ENCODE measurements around the gene DUSP15.
A peak's percentile ranks its signal among the peaks of the same experiment; 100 is the strongest.

Gene DUSP15

GRCh38 chr20:31868853-31869672 lies 1.3 kb downstream of the DUSP15 start:
- Histone ChIP-seq H3K27me3 (ENCODE audit: insufficient read depth, low read length) (peaks cover 30% of the 10 kb centered on the region), H3K27ac (ENCODE audit: low read depth, low read length) (no peak overlapping the region), H3K4me3 (ENCODE audit: low read depth, low read length) (peak overlapping the region; percentile 79)

GRCh38 chr20:31866221-31866620 lies 4.1 kb downstream of the DUSP15 start:
- Histone ChIP-seq H3K4me3 (ENCODE audit: low read depth, low read length) (no peak overlapping the region), H3K36me3 (ENCODE audit: insufficient read depth, low read length) (no peaks in the 10 kb centered on the region), H3K27ac (ENCODE audit: low read depth, low read length) (no peak overlapping the region), H2AFZ (ENCODE audit: low read length, unreplicated experiment) (no peak overlapping the region), H3K79me2 (ENCODE audit: control insufficient read depth, insufficient read depth, low read length, unreplicated experiment) (no peaks in the 10 kb centered on the region), H3K27me3 (ENCODE audit: insufficient read depth, low read length) (peaks cover 34% of the 10 kb centered on the region), H3K4me1 (ENCODE audit: control insufficient read depth, insufficient read depth, low read length, unreplicated experiment) (peaks cover 4% of the 10 kb centered on the region)

More at GRCh38 chr20:31868853-31869672, 1.3 kb downstream of the DUSP15 start:
- H2AFZ ChIP-seq (ENCODE audit: low read length, unreplicated experiment) = no peak overlapping the region
- H3K79me2 ChIP-seq (ENCODE audit: control insufficient read depth, insufficient read depth, low read length, unreplicated experiment) = no peaks in the 10 kb centered on the region
- H3K4me1 ChIP-seq (ENCODE audit: control insufficient read depth, insufficient read depth, low read length, unreplicated experiment) = peaks cover 4% of the 10 kb centered on the region
- H3K36me3 ChIP-seq (ENCODE audit: insufficient read depth, low read length) = no peaks in the 10 kb centered on the region

GRCh38 chr20:31864521-31865400 lies 5.6 kb downstream of the DUSP15 start:
- Histone ChIP-seq H3K4me1 (ENCODE audit: control insufficient read depth, insufficient read depth, low read length, unreplicated experiment) (no peaks in the 10 kb centered on the region), H3K79me2 (ENCODE audit: control insufficient read depth, insufficient read depth, low read length, unreplicated experiment) (no peaks in the 10 kb centered on the region), H3K27me3 (ENCODE audit: insufficient read depth, low read length) (peaks cover 34% of the 10 kb centered on the region), H3K36me3 (ENCODE audit: insufficient read depth, low read length) (no peaks in the 10 kb centered on the region), H3K4me3 (ENCODE audit: low read depth, low read length) (no peak overlapping the region), H2AFZ (ENCODE audit: low read length, unreplicated experiment) (no peak overlapping the region), H3K27ac (ENCODE audit: low read depth, low read length) (no peak overlapping the region)

- Histone ChIP-seq H3K27me3 (ENCODE audit: insufficient read depth, low read length) (peaks cover 39% of the 10 kb centered on the region), H3K36me3 (ENCODE audit: insufficient read depth, low read length) (no peaks in the 10 kb centered on the region), H3K79me2 (ENCODE audit: control insufficient read depth, insufficient read depth, low read length, unreplicated experiment) (no peaks in the 10 kb centered on the region), H2AFZ (ENCODE audit: low read length, unreplicated experiment) (no peak overlapping the region), H3K27ac (ENCODE audit: low read depth, low read length) (no peak overlapping the region), H3K4me3 (ENCODE audit: low read depth, low read length) (no peak overlapping the region), H3K4me1 (ENCODE audit: control insufficient read depth, insufficient read depth, low read length, unreplicated experiment) (no peaks in the 10 kb centered on the region)
Measured at GRCh38 chr20:31863296-31864085, 6.8 kb downstream of the DUSP15 start.

- no peak overlapping the region for H2AFZ ChIP-seq (ENCODE audit: low read length, unreplicated experiment)
- H3K27me3 ChIP-seq (ENCODE audit: insufficient read depth, low read length) = peaks cover 47% of the 10 kb centered on the region
- H3K27ac ChIP-seq (ENCODE audit: low read depth, low read length) = no peak overlapping the region
- no peaks in the 10 kb centered on the region for H3K79me2 ChIP-seq (ENCODE audit: control insufficient read depth, insufficient read depth, low read length, unreplicated experiment)
- no peaks in the 10 kb centered on the region for H3K4me1 ChIP-seq (ENCODE audit: control insufficient read depth, insufficient read depth, low read length, unreplicated experiment)
- H3K4me3 ChIP-seq (ENCODE audit: low read depth, low read length) = no peak overlapping the region
- no peaks in the 10 kb centered on the region for H3K36me3 ChIP-seq (ENCODE audit: insufficient read depth, low read length)
Measured at GRCh38 chr20:31862506-31862905, 7.8 kb downstream of the DUSP15 start.

GRCh38 chr20:31862157-31862470 lies 8.2 kb downstream of the DUSP15 start:
- H3K79me2 ChIP-seq (ENCODE audit: control insufficient read depth, insufficient read depth, low read length, unreplicated experiment) = no peaks in the 10 kb centered on the region
- H3K27ac ChIP-seq (ENCODE audit: low read depth, low read length) = no peak overlapping the region
- no peak overlapping the region for H2AFZ ChIP-seq (ENCODE audit: low read length, unreplicated experiment)
- H3K27me3 ChIP-seq (ENCODE audit: insufficient read depth, low read length) = peaks cover 51% of the 10 kb centered on the region
- no peak overlapping the region for H3K4me3 ChIP-seq (ENCODE audit: low read depth, low read length)
- no peaks in the 10 kb centered on the region for H3K4me1 ChIP-seq (ENCODE audit: control insufficient read depth, insufficient read depth, low read length, unreplicated experiment)
- H3K36me3 ChIP-seq (ENCODE audit: insufficient read depth, low read length) = no peaks in the 10 kb centered on the region

GRCh38 chr20:31861385-31862156 lies 8.8 kb downstream of the DUSP15 start:
- H3K36me3 ChIP-seq (ENCODE audit: insufficient read depth, low read length) = no peaks in the 10 kb centered on the region
- no peaks in the 10 kb centered on the region for H3K4me1 ChIP-seq (ENCODE audit: control insufficient read depth, insufficient read depth, low read length, unreplicated experiment)
- peak overlapping the region; percentile 43 for H2AFZ ChIP-seq (ENCODE audit: low read length, unreplicated experiment)
- H3K79me2 ChIP-seq (ENCODE audit: control insufficient read depth, insufficient read depth, low read length, unreplicated experiment) = no peaks in the 10 kb centered on the region
- H3K4me3 ChIP-seq (ENCODE audit: low read depth, low read length) = peak overlapping the region; percentile 72
- peaks cover 56% of the 10 kb centered on the region for H3K27me3 ChIP-seq (ENCODE audit: insufficient read depth, low read length)
- H3K27ac ChIP-seq (ENCODE audit: low read depth, low read length) = no peak overlapping the region

- Histone ChIP-seq H3K4me1 (ENCODE audit: control insufficient read depth, insufficient read depth, low read length, unreplicated experiment) (no peaks in the 10 kb centered on the region), H3K27me3 (ENCODE audit: insufficient read depth, low read length) (peaks cover 61% of the 10 kb centered on the region), H2AFZ (ENCODE audit: low read length, unreplicated experiment) (peak overlapping the region; percentile 43), H3K79me2 (ENCODE audit: control insufficient read depth, insufficient read depth, low read length, unreplicated experiment) (no peaks in the 10 kb centered on the region), H3K4me3 (ENCODE audit: low read depth, low read length) (peak overlapping the region; percentile 72), H3K27ac (ENCODE audit: low read depth, low read length) (no peak overlapping the region), H3K36me3 (ENCODE audit: insufficient read depth, low read length) (no peaks in the 10 kb centered on the region)
Measured at GRCh38 chr20:31861135-31861384, 9.3 kb downstream of the DUSP15 start.

- Histone ChIP-seq H3K27ac (ENCODE audit: low read depth, low read length) (no peak overlapping the region), H3K27me3 (ENCODE audit: insufficient read depth, low read length) (peaks cover 63% of the 10 kb centered on the region), H3K4me1 (ENCODE audit: control insufficient read depth, insufficient read depth, low read length, unreplicated experiment) (no peaks in the 10 kb centered on the region), H3K36me3 (ENCODE audit: insufficient read depth, low read length) (no peaks in the 10 kb centered on the region), H3K4me3 (ENCODE audit: low read depth, low read length) (peak overlapping the region; percentile 72), H3K79me2 (ENCODE audit: control insufficient read depth, insufficient read depth, low read length, unreplicated experiment) (no peaks in the 10 kb centered on the region), H2AFZ (ENCODE audit: low read length, unreplicated experiment) (peak overlapping the region; percentile 43)
Measured at GRCh38 chr20:31860390-31861134, 9.8 kb downstream of the DUSP15 start.
